ENCODE results near the gene SP100.
"Not testable (repeated sequence)": the region's sequence is repeated elsewhere in the genome, so short reads cannot be mapped to it uniquely, and the experiment has no call there.

The SP100 gene

DNA sequence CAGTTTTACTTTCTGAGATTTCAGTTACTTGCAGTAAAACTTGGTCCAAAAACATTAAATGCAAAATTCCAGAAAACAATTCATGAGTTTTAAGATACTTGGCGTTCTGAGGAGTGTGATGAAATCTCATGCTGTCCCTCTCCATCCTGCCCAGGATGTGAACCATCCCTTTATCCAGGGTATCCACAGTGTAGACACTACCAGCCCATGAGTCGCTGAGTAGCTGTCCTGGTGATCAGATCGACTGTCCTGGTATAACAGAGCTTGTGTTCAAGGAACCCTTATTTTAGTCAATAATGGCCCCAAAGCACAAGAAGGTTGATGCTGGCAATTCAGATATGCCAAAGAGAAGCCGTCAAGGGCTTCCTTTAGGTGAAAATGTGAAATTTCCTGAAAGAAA, 3.2 kb downstream of the SP100 start:
- no peak for DNase-seq (ENCODE audit: low read depth in 2 of 2)

DNA sequence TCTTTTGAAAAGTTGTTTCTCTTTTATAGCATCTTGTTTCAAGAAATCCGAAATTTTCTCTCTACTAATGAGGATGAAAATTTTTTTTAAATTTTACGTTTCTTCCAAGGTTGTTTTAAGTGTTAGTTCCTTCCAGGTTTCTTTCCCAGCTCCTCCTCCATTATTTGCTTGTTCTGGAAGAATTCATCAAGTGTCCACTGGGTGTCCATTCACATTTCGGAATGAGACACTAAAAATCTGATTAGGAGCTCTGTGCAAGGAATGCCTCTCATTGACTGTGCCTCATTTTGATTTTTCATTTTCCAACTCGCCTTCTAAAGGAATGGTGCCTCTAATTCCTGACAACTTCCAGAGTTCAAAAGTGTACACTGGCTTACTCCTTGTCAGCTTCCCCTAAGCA, 6.1 kb downstream of the SP100 start:
- no peak for DNase-seq (ENCODE audit: low read depth in 2 of 2)

DNA sequence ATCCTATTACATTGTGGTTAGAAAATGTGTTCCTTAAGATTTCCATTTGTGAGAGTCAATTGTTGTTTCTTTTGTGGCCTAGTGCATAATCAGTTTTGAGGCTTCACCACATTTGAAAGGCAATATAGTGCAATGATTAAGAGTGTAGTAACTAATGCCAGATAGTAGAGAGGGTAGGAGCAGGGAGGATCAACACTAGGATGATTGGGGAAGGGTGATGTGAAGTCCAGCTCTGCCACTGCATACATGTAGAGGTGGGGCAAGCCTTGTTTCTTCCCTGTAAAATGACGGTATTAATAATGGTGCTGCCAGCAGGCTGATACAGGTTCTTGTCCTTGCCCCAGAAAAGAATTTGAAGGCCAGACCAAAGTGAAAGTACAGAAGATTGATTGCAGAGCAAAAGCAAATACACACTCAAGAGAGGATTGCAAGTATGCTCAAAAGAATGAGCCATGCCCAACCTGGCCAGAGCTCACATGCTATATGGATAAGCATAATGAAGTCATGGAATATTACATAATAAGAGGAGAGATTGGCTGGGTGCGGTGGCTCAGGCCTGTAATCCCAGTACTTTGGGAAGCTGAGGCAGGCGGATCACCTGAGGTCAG, 8.0 kb downstream of the SP100 start:
- no peak for DNase-seq (ENCODE audit: low read depth in 2 of 2)

DNA sequence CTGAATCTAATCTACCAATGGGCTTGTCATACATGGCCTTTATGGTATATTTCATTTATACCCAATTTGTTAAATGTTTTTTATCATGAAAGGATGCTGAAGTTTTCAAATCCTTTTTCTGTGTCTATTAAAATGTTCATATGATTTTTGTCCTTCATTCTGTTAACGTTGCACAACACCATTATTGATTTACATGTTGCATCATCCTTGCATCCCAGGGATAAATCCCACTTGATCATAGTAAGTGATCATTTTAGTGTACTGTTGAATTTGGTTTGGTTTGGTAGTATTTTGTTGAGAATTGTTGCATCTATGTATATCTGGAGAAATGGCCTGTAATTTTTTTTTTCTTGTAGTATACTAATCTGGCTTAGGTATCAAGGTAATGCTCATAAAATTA, 9.4 kb downstream of the SP100 start:
- DNase-seq (ENCODE audit: low read depth in 2 of 2): no peak

DNA sequence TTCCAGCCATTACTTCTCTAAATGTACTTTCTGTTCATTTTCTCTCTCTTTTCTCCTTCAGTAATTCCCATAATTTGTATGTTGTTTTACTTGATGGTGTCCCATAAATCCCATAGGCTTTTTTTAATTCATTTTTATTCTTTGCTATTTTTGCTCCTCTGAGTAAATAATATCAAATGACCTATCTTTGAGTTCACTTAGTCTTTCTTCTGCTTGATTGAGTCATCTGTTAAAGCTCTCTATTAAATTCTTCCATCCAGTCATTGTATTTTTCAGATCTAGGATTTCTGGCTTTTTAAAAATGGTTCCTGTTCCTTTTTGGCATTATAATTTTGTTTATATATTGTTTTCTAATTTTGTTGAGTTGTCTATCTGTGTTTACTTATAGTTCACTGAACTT, 13.5 kb downstream of the SP100 start:
- DNase-seq (ENCODE audit: low read depth in 2 of 2): no peak

DNA sequence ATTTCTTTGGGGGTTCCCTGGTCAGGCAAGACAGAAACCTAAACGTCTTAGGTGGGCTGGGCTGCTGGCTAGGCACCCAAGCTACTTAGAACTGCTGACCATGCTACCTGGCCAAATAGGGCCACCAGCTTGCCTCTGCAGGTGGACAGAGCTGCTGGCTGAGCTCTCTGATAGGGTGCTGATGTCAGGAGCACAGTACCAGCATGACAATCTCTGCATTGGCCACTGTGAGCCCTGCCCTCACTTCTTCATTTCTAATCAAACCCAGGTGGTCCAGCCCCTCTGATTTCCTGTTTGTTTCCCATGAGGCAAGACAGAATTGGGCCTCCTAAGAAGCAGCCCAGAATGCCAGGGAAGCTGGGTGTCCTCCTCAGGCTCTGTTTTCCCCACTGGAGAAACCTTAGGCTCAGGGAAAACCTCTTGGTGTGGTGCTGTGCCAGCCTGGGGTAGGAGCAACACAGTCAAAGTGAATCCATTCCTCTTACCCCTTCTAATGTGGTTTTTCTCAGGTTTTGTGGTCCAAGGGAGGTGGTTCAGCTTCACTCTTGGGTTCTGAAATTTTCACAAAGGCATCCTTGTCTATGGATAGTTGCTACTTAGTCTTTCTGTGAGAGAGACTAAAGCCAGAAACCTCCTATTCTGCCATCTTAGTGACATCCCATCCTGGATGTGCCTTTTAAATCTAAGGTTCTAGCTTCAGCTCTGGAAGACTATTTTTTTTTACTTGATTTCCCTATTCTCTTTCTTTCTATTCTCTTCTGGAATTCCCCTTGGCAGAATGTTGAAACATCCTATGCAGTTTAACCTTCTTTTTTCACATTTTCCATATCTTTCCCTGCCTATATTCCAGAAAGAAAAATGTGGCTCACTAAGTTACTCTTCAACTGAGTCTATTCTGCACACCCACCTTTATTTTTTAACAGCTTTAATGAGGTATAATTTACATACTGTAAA, 15.2 kb downstream of the SP100 start:
- no peak for DNase-seq (ENCODE audit: low read depth in 2 of 2)

DNA sequence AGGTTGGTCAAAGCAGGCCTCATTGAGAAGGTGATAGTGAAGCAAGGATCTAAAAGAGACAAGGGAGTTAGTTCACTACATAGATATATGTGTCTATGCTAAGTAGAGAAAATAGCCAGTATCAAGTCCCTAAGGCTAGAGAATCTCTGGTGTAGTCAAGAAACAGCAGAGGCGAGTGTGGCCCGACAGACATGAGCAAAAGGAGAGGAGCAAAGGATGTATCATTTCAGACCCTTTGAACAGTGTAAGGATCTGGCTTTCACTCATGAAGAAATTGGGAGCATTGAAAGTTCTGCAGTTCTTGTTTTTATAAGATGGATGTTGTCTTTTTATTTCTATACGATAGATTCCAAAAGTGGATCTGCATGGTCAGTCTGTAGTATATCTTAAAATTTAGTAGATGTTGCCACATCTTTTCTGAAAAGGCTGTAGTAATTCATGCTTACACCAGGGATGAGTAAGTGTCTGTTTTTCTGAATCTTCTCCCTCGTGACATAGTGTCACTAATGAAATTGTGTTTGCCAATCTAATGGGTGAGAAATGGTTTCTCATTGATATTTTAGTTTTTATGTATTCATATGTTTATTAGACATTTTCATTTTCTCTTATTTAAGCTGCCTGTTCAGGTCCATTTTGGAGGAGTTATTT, 18.8 kb downstream of the SP100 start:
- DNase-seq (ENCODE audit: low read depth in 2 of 2): no peak

DNA sequence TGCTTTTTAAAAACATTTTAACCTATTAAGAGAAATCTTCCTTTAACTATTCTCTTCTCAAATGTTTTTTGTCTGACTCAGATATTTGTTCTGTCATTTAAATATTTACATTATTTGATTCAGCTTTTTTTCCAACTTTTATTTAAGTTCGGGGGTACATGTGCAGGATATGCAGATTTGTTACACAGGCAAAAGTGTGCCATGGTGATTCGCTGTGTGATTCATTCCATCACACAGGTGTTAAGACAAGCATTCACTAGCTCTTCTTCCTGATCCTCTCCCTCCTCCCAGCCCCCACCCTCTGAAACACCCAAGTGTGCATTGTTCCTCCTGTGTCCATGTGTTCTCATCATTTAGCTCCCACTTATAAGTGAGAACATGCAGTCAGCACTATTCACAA, 19.4 kb downstream of the SP100 start:
- DNase-seq (ENCODE audit: low read depth in 2 of 2): no peak

DNA sequence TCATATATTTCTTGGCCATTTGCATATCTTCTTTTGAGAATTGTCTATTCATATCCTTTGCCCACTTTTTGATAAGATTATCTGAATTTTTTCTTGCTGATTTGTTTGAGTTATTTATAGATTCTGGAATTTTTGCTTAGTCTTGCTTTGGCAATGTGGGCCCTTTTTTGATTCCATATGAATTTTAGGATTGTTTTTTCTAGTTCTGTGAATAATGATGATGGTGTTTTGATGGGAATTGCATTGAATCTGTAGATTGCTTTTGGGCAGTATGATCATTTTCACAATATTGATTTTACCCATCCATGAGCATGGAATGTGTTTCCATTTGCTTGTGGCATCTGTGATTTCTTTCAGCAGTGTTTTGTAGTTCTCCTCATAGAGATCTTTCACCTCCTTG, 23.1 kb downstream of the SP100 start:
- DNase-seq (ENCODE audit: low read depth in 2 of 2): not testable (repeated sequence)

DNA sequence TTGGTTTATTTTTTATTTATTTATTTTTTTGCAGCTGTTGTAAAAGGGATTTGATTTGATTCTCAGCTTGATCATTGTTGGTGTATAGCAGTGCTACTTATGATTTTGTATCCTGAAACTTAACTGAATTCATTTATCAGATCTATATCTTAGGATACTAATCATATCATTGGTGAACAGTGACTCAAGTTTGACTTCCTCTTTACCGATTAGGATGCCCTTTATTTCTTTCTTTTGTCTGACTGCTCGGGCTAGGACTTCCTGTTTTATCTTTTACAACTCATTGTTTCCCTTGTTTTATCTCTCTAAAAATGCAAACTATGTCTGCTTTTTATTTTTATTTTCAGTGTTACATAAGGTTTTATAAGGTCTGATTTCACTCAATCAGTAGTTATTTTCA, 23.6 kb downstream of the SP100 start:
- no peak for DNase-seq (ENCODE audit: low read depth in 2 of 2)

DNA sequence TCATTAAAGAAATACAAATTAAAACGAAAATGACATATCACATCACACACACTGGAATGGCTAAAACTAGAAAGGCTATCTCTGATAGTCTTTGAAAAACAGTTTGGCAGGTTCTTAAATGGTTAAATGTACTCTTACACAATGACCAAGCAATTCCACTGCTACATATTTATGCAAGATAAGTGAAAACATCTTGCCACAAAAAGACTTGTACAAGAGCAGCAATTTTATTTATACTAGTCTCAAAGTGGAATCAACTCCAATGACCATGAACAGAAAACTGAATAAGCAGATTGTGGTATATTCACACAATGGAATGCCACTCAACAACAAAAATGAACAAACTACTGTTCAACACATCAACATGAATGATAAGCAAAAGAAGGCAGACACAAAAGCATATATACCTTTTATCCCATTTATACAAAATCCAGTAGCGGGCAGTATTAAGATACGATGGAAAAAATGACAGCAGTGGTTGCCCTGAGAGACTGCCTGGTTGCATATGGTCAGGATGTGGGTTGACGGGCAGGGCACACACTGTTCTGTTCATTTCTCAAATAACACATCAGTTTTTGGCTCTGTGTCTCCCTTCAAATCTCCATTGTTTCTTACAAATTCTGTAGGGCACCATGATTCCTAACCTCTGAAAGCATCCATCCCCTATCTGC, 25.4 kb downstream of the SP100 start:
- no peak for DNase-seq (ENCODE audit: low read depth in 2 of 2)

DNA sequence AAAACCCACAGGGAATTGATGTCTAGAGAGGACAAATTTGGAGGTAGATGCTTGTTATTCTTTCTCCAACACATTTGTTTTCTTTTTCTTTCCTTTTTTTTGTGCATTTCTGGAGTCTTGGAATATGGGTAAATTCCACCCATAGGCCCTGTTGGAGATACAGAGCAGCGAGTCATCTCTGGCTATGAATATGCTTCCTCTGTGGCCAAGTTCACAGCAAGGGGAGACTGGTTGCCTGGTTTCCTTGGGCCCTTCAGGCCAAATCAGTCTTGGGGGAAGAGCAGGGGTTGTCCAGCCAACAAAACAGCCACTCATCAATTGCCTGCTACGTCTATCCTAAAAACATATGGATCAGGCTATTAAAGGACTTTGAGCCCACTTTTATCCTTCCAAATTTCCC, 27.5 kb downstream of the SP100 start:
- no peak for DNase-seq (ENCODE audit: low read depth in 2 of 2)

DNA sequence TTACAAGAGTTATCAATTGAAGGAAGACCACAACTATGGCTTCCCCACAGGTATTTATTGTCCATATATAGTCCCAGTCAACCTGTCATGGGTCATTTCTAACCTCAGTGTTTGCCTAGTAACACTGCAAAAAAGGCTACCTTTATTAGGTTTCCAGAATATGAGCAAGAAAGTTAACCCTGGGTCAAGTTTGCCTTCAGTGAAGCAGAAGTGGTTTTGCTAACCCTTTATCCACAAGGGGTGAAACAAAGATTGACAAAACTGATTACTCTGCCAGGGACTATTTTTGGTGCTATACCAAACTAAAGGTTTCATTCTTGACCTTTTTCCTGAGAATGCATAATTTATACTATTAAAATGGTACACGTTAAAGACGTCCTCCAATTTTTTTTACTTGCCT, 28.8 kb downstream of the SP100 start:
- no peak for DNase-seq (ENCODE audit: low read depth in 2 of 2)

DNA sequence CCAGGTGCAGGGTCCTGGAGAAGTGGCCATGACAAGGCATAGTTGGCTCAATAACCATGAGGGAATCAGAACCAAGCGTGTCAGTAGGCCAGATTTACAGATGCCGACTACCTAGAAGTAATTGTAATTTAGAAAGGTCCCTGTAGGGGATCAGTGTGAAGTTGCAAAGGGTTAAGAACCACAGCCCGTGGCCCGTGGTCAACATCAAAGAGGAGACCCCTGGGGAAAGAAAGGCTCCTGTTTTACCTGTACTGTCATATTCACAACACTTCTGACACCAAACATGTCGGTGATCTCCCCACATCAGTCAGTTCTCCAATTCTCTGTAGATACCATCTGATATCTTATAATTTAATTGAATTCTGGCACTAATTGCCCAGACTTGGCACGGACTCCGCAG, 31.0 kb downstream of the SP100 start:
- no peak for DNase-seq (ENCODE audit: low read depth in 2 of 2)

DNA sequence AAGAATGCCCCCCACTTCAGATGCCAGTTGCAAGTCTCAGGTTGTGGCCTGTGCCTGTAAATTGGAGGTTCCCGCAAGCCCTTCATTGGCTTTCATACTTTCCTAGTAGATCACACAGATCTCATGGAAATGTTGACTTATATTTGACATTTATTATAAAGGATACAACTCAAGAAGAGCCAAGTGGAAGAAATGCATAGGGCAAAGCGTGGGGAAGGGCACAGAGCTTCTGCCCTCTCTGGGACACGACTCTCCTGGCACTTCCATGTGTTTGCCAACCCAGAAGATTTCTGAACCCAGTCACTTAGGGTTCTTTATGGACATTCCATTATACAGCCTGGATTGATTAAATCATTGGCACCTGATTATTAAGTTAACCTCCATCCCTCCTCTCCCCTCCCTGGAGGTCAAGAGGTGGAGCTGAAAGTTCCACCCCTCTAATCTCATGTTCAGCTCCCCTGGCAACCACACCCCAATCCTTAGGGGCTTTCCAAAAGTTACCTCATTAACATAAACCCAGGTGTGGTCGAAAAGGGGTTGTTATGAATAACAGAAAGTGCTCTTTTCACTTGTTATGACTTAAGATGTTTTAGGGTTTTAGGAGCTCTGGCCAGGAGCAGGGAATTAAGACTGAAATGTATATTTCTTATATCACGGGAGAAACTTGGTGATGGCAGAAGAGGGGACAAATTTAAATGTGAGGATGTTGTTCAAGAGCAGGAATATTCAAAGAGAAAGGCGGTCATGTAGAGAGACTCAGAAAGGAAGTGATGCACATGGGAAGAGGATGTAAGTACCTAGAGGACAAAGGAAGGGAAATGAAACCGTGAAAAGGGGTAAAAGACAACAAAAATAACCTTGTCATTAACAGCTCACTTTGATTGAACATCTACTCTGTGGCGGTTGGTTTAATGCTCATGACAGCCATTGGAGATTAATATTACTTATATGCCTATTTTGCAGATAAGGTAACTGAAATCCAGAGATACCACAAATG, 31.8 kb downstream of the SP100 start:
- DNase-seq (ENCODE audit: low read depth in 2 of 2): no peak

DNA sequence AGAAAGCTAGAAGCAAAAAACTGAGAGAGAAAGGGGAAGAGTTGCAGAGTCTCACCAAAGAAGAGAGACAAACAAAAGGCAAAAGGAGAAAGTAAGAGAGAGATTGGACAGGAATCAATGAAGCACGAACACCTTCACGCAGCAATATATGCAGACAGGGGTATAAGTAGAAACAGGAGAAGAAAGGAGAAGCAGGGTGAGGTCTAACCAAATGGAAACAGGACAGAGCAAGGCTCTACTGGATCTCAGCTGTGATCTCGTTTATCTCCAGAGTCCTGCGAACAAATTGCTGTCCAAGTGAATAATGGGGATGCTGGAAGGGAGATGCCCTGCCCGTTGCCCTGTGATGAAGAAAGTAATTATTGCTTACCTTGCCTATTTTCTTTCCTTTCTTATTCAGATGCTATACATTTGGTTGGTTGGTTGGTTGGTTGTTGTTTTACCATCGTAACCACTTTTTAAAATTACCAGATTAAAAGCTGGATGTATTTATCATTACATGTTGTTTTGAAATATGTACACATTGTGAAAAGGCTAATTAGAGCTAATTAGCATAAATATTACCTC, 34.0 kb downstream of the SP100 start:
- DNase-seq (ENCODE audit: low read depth in 2 of 2): no peak

DNA sequence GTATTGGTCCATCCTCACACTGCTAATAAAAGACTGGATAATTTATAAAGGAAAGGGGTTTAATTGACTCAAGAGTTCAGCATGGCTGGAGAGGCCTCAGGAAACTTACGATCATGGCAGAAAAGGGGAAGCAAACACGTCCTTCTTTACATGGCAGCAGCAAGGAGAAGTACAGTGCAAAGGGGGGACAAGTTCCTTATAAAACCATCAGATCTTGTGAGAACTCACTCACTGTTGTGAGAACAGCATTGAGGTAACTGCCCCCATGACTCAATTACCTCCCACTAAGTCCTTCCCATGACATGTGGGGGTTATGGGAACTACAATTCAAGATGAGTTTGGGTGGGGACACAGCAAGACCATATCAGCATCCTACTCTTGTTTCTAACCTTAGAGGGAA, 37.0 kb downstream of the SP100 start:
- no peak for DNase-seq (ENCODE audit: low read depth in 2 of 2)

DNA sequence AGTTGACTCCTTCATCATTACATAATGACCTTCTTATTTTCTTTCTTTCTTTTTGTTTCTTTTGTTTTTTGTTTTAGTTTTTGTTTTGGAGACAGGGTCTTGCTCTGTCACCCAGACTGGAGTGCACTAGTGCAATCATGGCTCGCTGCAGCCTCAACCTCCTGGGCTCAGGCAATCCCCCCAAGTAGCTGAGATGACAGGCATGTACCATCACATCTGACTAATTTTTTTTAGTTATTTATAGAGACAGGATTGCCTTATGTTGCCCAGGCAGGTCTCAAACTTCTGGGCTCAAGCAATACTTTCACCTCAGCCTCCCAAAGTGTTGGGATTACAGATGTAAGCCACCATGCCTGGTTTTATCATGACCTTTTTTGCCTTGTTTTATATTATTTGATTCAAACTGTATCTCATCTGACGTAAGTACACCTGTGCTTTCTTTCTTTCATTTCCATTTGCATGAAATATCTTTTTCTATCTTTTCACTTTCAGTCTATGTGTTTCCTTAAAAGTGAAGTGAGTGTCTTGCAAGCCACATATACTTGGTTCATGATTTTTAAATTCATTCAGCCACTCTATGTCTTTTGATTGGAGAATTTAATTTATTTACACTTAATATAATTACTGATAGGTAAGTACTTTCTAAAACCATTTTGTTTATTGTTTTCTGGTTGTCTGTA, 39.1 kb downstream of the SP100 start:
- DNase-seq (ENCODE audit: low read depth in 2 of 2): no peak

DNA sequence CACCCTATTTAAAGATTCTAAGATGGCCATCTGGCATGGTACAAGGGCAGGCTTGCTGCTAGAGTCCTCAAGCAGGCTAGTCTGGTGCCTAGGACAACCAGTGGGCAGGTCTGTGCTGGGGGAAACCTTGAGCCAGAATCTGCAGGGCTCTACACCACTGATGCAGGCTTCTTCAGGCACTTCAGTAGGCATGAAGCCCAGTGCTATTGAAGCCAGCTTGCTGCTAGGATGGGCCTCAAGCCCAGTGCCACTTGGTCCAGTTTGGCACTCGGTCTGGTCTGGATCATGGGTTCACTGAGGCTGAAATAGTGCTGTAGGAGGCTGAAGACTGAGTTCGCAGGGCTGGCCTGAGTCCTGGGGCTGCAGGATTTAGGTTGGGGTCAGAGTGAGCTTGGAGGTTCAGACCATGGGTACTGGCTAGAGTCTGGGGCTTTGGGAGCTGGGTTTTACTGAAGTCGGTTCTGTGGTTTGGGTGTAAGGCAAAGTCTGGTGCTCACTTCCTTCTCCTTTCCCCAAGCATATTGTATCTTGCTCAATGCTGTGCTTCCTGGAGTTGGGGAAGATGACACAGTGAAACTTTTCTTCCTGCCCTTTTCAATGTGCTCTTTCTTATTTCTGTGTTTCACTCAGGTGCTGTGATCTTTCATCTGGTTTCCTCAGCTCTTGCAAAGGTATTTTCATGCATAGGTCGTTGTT, 41.2 kb downstream of the SP100 start:
- no peak for DNase-seq (ENCODE audit: low read depth in 2 of 2)

DNA sequence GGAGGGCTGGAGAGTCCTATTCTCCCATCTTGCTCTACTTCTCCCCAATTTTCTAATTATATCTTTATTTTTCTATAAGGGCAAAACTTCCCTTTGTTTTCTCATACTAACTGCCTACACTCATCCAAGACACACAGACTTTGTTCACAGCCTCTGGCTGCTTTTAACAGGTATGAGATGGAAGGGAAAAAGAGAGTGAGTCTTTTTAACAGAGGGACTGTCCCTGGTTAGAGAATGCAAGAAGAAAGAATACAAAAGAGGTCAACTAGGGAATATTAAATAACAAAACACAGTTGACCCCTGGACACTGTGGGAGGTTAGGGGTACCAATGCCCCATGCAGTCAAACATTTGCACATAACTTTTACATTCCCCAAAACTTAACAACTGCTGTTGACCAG, 41.8 kb downstream of the SP100 start:
- no peak for DNase-seq (ENCODE audit: low read depth in 2 of 2)
